HG03460 (cell line): ENCODE measurements around the gene ZNF354B.
"Not testable (repeated sequence)": the region's sequence is repeated elsewhere in the genome, so short reads cannot be mapped to it uniquely, and the experiment has no call there.

Experiments
- ATAC-seq: cut with Tn5 transposase; IDR thresholded peaks from one replicate; pipeline ENCODE4 v1.9.1; 2021; ENCODE audit not compliant: unreplicated experiment

The ZNF354B gene

DNA sequence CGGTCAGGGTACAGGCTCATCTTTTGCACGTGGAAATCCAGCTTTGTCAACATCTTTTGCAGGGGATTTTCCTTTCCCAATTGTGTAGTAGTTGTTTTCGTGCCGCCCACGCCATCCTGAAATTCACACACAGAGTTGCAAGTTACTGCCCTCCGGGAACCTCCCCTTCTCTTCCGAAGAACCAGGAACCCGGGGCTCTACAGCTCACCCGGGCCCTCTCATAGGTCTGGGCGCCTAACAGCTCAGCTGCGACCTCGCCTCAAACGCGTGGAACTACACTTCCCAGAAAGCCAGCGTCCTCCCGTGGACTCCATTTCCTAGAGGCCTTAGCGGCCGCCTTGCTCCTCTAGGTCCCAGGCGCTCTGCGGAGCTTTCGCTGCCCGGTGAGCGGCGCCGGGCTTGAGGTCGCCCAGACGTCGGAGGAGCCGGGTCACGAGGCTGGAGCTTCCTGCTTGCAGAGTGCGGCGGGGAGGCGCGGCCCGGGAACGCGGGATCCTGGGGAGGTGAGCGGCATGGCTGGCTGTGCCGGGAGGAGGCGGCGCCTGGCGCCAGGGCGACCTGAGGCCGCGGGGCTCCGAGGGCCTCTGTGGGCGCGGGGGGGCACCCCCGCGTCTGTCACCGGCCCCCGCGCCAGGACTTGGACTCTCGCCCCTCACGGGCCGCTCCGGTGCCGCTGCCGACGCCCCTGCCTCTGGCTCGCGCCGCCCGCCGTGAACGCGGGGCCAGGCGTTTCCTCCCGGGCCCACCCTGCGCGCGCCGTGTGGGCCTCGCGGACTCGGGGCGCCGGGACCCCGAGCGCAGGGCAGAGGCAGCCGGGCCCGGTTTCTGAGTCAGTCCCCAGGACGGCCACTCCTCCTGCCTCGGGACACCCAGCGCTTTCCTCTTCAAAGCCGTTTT is at the start of gene ZNF354B:
ZNF354B (plus strand) TSS at position 329 of the 897 bp plus-strand sequence. CDS start 1,095 bp downstream, outside the sequence.
- peak; percentile 99 for ATAC-seq

DNA sequence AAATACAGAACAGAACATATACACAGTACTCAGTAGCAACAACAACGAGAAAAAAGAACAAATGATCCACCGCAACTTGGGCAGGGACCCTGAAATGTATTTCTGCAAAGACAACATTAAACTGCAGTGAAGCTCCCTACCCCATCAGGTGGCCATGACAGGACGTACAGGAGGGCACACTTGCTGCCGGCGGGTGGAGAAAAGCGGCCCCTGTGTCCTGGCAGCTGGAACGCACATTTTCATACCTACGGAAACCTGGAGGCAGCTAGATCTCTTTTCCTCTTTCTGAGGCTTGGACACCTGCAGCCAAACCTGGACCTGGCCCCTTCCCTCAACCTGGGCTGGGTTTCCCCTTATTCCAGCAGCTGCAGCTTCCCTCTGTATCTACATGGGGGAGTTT is 42.2 kb upstream of the ZNF354B start:
- ATAC-seq, result no peak

DNA sequence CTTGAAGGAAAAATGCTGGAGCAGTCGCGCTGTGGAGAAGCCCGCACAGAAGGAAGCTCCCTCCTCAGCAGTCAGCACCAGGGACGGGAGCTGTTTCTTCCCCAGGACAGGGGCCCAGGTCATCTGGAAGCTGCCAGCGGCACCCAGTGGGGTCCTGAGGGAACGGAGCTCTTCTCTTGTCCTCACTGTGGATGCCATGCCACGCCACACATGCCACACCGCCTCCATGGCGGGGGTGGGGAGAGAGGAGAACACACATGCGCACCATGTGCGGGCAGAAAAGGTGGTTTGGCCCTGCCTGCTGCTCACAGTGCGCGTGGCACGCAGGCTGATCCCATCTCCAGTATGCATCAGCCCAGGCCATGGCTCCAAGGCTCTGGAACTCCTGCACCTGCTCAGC is 41.7 kb upstream of the ZNF354B start:
- no peak for ATAC-seq

DNA sequence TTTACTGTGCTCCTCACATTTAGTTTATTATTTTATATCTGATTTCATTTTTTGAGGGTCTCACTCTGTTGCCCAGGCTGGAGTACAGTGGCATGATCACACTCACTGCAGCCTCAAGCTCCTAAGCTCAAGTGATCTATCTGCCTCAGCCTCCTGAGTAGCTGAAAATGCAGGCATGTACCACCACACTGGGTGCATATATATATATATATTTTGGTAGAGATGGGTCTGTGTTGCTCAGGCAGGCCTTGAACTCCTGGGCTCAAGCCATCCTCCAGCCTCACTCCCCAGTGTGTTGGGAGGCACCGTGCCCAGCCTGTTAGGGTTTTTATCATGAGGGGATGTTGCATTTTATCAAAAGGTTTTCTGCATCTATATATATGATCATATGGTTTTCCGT is 39.8 kb upstream of the ZNF354B start:
- ATAC-seq, result no peak

DNA sequence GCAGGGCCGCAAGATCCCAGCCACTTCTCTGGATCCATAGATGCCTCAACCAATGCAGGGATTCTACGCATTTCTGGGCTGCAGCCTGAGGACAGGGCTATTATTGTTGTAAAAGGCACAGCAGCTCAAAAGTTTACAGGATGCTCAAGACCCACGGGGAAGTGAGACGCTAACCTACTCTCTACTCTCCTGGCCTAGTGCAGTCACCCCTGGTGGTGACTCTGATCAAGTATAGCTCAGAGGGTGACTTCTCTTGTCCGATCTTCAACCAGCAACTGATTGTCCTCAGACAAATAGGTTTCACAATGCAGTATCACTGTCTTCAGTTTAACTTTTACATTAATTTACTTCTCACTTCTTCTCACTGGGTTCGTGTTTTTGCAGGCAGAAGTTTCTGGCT is 34.3 kb upstream of the ZNF354B start:
- no peak for ATAC-seq

DNA sequence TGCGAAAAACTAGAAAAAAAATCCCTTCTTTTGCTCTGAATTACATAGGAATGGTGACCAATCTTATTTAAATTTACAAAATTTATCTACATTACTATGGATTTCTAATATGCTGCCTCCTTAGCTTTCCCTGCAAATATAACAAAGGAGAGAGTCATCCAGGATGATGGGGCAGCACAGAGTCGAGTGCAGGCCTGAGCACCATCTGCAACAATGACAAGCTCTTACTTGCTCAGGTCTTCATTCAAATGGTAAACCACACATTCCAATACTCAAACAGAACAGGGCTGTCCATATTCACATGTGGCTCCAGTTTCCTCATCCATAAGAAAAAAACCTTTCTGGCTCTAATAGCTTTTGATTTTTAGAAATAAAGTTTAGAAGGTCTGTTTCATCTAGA is 33.5 kb upstream of the ZNF354B start:
- ATAC-seq, result no peak

DNA sequence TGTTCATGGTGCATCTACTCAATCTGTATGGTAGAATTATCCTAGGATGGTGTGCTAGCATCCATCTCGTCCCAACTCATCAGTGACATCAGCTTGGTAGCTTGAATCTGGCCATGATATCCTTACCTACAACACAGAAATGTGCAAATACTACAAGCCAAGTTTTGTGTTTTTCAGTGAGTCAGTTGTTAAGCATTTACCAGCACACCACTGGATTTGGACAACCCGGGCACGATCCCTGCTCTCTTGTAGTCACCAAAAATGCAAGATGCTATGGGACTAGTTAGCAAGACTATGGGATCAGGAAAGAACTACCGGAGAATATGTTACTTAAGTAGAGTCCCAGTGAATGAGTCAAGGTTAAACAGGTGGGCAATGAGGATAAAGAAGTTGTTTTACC is 32.1 kb upstream of the ZNF354B start:
- no peak for ATAC-seq

DNA sequence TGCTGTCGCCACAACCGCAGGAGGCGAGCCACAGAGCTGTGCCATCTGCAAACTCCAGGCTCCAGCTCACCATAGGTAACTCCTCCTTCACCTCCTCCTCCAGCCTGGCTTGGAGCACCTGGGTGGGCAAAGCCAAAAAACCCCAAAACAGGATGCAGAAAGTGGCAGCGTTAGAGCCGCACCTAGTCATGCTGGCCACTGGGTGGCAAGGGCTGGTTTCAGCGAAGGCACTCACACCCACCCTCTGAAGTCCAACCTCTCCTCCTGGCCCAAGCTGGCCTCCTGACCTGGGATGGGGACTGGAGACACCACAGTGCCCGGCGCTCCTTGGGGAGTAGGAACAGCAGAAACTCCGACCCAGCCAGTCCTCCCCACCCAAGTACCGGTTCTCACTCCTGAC is 28.7 kb upstream of the ZNF354B start:
- no peak for ATAC-seq

DNA sequence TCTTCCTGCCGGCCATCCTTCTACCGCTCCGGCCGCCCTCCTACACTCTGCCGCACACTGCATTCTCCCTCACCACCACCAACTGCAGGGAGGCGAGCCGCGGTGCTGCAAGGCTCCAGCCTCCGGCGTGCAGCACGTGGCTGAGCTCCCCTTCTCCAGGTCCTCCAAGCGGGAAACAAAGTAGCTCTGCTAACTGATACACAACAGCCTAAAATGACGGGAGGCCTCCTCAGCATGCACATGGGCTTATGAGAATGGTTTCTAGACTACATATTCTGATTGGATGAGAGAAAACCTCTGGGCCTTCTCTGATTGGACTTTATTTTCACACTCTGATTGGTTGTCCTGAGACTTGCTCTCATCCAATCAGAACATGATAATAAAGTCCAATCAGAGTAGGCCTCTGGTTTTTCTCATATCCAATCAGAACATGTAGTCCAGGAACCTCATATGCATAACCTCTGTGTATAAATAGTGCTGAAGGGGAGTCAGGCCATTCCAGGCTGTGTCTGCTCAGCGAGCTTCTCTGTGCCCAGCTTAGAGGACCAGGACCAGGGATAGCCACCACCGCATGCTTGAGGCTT is 27.0 kb upstream of the ZNF354B start:
- no peak for ATAC-seq

DNA sequence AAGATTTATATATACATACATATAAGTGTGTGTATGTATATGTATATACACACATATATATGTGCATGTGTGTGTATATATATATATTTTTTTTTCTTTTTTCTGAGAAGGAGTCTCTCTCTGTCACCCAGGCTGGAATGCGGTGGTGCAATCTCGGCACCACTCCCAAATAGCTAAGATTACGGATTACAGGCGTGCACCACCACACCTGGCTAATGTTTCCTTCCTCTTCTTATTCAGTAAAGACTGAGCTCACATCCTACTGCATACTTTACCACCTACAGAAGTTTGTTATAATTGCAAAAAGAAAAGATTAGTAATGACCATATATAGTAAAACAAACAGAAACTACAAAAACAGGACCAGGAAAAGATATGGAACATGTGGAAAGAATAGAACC is 23.1 kb upstream of the ZNF354B start:
- ATAC-seq, result no peak

DNA sequence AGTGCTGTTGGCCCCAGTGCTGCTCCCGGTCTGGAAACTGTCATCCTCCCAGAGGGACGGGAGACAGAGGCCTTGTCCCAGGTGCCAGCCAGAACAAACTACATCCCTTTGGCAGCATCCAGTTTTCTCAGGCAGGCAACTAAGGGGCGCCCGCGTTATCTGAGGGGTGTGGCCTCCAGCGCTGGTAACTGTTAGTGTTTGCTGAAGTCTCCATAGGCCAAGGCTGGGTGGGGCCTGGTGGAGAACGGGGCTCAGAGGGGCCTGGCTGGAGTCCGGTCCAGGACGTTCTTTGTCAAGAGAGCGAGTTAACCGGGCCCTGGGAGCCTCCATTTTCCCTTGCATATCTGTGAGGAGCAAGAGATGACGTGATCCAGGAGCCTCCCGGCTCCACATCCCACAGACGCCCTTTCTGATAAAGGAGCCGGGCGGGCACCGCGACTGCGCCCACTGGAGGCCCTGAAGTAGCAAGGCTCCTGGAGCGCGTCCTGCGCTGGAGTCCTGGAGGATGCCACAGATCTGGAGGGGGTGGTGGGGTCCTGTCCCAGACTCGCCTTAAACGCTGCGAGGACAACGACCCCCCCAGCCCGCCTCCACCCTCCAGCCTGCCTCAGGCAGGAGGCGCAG is 20.9 kb upstream of the ZNF354B start:
- not testable (repeated sequence) for ATAC-seq

DNA sequence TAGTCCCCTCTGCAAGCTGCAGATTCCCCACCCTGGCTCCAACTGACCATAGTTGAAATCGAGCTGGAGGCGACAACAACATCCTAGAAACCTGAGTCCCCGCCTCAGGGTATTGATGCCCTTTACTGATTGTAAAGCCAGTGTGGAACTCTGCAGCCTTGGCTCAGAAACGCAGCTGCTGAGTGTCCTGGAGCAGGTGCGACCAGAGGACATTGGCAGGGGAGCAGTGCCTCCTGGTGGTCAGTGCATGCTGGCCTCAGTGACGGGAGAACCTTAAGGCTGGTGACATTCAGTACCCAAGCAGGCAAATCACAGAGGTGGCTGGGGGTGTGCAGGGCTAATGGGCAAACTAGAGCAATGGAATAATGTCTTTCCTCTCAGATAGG is 20.4 kb upstream of the ZNF354B start:
- ATAC-seq, result no peak

DNA sequence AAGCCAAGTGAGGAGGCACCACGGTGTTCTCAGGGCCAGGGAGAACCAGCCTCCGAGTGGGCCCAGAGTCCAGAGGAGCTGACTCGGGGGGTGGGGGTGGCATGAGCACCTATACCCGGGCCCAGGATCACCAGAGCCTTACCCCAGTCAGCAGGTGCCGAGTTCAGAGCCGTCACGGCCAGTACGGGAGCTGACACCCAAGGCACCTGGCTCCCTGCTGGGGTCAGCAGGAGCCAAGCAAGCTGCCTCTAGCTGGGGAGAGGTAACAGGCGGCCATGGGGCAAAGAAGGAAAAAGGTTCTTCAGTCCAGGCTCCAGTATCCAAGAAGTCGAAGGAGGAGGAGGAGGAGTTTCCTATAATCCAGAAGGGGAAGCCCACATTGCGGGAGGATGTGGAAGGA is 19.4 kb upstream of the ZNF354B start:
- not testable (repeated sequence) for ATAC-seq

DNA sequence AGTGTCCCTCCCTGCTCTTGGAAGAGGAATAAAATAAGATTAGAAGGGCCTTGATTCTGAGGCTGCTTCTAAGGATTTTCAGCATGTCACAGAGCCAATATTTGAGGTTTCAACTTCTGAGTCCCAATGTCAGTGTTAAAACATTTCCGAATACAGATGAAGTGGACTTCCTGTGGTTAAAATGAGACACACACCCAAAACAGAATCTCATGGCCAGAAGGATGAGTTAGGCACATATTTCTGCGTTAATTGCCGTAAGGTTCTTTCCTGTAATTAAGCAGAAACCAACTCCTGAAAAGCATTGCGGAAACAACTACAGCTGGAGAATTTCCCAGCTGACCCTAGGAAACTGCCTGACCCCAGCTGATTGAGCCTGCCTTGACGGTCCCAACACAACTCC is 10.4 kb upstream of the ZNF354B start:
- no peak for ATAC-seq

DNA sequence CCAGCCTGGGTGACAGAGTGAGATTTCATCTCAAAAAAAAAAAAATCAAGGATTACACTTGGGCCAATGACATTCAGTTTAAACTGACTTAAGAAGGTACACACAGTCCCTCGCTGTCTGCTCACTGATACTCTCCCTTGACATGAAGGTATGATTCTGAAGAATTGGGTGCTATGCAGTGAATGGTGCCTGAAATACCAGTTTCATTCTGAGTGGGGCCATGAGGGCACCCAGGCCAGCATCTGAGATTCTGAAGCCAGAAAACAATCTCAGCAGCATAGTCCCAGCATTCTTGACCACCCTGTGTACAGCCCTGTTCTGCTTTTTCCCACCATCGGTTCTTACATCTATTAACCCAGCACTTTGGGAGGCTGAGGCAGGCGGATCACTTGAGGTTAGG is 7.8 kb upstream of the ZNF354B start:
- no peak for ATAC-seq

DNA sequence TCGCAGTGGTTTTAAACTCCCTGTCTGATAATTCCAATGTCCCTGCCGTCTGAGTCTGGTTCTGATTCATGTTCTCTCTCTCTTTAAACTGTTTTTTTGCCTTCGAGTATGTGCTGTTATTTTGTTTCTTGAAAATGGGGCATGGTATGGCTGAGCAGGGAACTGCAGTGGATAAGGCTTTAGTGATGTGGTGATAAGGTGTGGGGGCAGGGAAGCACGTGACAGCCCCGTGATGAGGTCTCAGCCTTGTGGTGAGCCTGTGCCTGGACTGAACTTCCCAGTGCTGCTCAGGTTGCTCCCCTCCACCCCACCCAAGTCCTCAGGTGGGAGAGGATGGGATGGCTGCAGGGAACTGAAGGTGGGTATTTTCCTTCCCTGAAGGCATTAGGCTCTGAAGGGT is 5.5 kb upstream of the ZNF354B start:
- ATAC-seq, result no peak

DNA sequence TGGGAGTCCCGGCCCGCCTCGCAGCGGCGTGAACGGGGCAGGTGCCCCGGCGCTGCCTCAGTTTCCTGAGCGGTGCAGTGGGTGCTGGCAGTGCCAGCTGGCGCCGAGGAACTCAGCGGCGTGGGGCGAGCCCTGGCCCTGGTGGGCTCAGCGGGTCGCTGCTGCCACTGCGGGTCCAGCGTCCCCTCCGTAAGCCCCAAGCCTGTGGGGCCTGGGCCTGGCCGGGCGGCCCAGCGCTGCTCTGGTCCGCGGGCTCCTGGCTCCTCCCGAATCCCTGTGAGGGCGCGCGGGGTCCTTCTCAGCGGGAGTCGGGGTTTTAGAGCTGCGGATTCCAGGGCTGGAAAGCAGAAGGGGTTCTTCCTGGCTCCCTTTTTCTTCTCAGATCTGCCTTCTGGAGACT is 862 bp downstream of the ZNF354B start:
- peak; percentile 3 for ATAC-seq

DNA sequence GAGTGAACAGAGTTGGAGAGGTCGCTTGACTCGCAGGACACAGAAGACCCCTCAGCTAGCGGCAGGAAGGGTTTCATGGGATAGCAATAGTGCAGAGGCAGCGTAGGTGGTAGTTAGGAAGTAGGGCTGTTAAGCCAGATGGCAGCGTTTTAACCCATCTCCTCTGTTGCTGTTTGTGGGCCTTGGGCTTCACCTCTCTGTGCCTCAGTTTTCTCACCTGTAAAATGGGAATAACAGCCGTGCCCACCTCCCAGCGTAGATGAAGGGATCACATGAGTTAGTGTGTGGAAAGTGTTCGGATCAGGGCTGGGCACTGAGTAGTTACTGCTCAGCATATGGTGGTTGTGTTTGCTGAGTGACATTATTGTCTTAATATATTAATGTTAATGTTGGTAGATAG is 1.9 kb downstream of the ZNF354B start:
- ATAC-seq, result no peak

DNA sequence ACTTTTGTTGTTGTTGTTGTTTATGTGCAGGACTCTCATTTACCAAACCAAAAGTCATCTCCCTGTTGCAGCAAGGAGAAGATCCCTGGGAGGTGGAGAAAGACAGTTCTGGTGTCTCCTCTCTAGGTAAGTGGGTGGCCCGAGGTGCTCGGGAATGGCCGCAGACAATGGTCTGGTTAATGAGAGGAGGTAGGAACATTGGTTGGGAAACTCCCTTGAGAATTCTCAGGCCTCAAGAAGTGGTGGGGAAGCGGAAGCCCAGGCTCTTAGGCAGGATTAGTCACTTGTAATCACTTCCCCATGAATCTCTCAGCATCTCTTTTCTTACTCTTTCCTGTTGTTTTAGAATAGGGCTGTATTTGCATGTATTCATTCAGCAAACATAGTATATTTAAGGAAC is 7.2 kb downstream of the ZNF354B start:
- no peak for ATAC-seq

DNA sequence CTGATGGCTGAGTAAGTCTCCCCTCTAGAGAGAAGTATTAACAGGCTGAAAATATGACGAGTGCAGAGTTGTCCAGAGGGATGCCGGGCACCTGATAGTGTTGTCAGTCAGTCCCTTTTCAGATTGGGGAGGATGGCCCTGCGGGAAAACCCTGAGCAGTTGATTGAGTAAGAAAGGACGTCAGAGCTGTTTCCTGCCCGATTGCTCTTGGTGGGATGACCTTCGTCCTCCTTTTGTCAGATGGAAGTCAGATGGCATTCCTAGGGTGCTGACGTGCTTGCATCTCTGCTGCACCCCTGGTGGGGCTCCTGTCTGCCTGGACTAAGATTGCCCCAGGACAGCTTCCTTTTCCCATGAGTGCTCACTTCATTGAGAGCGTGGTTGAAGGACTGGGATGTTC is 9.8 kb downstream of the ZNF354B start:
- no peak for ATAC-seq

DNA sequence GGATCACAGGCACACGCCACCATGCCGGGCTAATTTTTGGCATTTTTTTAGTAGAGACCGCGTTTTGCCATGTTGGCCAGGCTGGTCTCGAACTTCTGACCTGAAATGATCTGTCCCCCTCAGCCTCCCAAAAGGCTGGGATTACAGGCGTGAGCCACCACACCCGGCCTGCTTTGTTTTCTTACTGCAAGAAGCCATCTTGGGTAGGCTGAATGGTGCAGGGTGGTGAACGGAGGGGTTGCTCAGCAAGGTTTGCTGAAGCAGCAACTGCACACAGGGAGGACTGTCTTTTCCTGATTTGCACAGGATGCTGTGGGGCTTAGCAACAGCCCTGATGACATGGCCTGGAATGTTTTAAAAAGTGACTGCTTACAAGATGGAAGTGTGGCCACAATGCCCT is 10.7 kb downstream of the ZNF354B start:
- no peak for ATAC-seq

DNA sequence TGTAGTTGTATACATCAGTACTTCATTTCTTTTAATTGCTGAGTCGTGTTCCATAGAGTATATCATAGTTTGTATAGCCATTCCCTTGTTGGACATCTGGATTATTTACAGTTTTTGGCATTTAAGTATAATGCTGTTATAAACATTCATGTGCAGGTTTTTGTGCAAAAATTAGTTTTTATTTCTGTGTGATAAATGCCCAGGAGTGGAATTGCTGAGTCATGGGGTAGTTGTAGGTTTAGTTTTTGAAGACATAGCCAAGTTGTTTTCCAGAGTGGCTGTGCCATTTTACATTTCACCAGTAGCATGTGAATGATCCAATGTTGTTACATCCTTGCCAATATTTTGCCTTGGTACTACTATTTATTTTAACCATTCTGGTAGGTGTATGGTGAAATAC is 12.5 kb downstream of the ZNF354B start:
- no peak for ATAC-seq
